Mesothelial cell of epicardium (in vitro differentiated cells): Measurements from ENCODE around the gene ZFP36L1. TPM values are rescaled to one million over a fixed set of nuclear protein-coding genes. Genes with fewer than 3 reads are reported as not detected.

ENCODE experiments used
- DNase-seq, 2 experiments: peaks; one replicate each; pipeline ENCODE4 v3.0.0; 2021; ENCODE audit warnings: low spot score in 2 of 2; ENCODE audit not compliant: unreplicated experiment in 2 of 2
- H3K27ac Mint-ChIP-seq: 2 replicates; pipeline ENCODE4 v1.8.0; 2021; ENCODE audit warnings: mixed read lengths
- H3K27me3 Mint-ChIP-seq: 2 replicates; pipeline ENCODE4 v1.8.0; 2021; ENCODE audit warnings: low read depth, mixed read lengths
- H3K36me3 Mint-ChIP-seq: 2 replicates; pipeline ENCODE4 v1.8.0; 2021; ENCODE audit warnings: mixed read lengths
- H3K4me1 Mint-ChIP-seq: 2 replicates; pipeline ENCODE4 v1.8.0; 2021; ENCODE audit warnings: mixed read lengths
- H3K4me3 Mint-ChIP-seq: 2 replicates; pipeline ENCODE4 v1.8.0; 2021; ENCODE audit warnings: mild to moderate bottlenecking, moderate library complexity, mixed read lengths
- H3K9me3 Mint-ChIP-seq: 2 replicates; pipeline ENCODE4 v1.8.0; 2021; ENCODE audit warnings: mixed read lengths
- total RNA-seq: library from RNA; stranded (reverse); gene quantifications from 3 replicates; pipeline ENCODE4 v1.2.1, GENCODE V29; 2021
- TF ChIP-seq, protein P1 (sequence below): fragments of 200-600 bp; sonication (generic); IDR thresholded peaks from one replicate; pipeline ENCODE4 v1.5.0; 2021; ENCODE audit warnings: antibody characterized with exemption; ENCODE audit not compliant: unreplicated experiment

ZFP36L1 gene
- total RNA-seq, 1 donor from 2014 or later: 377 TPM

DNA sequence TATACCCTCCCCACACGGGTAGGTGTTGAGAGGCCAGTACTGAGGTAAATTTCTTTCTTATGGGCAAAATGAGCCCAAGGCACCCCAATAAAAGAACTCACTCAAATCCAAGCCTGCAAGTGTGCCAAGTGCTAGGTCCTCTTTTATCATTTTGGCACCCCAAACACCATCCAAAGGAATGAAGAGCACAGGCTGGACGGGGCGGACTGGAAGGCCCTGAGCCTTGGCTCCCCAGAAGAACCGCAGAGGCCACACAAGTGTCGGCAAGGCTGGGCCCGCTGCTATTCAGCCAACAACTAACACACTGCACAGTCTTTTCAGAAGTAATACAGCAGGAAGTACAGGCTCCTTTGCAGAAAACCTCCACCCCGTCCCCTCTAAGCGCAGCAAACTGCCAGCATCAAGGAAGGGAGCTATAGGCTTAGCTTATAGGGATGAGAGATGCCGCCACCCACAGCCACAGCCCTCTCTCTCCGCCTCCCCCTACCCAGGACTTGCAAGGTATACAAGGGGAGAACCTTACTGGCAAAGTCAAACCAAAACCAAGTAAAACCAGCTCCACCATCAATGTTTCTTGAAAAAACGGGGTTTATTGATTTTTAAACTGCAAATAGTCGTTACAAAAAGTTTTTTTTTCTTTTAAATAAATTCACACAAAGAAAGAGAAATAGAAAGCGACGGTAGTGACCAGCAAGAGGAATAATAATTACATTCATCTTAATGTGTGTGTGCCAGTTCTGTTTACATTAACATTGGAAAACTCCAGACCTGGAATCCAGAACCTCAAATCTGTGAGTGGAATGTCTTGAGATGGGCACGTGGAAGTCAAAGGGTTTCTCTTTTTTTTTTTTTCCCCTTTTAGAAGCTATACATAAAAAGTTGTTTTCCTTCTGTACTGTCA, 5.5 kb downstream of the ZFP36L1 start:
- no peak for DNase-seq
- H3K36me3 Mint-ChIP-seq: peaks cover 46% of the 10 kb centered on the region
- peak overlapping the region; percentile 94 for H3K27ac Mint-ChIP-seq
- peaks cover 39% of the 10 kb centered on the region for H3K4me1 Mint-ChIP-seq
- no peaks in the 10 kb centered on the region for H3K9me3 Mint-ChIP-seq
- H3K4me3 Mint-ChIP-seq: peak overlapping the region; percentile 57
- TF ChIP-seq, protein P1, sequence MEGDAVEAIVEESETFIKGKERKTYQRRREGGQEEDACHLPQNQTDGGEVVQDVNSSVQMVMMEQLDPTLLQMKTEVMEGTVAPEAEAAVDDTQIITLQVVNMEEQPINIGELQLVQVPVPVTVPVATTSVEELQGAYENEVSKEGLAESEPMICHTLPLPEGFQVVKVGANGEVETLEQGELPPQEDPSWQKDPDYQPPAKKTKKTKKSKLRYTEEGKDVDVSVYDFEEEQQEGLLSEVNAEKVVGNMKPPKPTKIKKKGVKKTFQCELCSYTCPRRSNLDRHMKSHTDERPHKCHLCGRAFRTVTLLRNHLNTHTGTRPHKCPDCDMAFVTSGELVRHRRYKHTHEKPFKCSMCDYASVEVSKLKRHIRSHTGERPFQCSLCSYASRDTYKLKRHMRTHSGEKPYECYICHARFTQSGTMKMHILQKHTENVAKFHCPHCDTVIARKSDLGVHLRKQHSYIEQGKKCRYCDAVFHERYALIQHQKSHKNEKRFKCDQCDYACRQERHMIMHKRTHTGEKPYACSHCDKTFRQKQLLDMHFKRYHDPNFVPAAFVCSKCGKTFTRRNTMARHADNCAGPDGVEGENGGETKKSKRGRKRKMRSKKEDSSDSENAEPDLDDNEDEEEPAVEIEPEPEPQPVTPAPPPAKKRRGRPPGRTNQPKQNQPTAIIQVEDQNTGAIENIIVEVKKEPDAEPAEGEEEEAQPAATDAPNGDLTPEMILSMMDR: no peak
- H3K27me3 Mint-ChIP-seq: no peaks in the 10 kb centered on the region

DNA sequence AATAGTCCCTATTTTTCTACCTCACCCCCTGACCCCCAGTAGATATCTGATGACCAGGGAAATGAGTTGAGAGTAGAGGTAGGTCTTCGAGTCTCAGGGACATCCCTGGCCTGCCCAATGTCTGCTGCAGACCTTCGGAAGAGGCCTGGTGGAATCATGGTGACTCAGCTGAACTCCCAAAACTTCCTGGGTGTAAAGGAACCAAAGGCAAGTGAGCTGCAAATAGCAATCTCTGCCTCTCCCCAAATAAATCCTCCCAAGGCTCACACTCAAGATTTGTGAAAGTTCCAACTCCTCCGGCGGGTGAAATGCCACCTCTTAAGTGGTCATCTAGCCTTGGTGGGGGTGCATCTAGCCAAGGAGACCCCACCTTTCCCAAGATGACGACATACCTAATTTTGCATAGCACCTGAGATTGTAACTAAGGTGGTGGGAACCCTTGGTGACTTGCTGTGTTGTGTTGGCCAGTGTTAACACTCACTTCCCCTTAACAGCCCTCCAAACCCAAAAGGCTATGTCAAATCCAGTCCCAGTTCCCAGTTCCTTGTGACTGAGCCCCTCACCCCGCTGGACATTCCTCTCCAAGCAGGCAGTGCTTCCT, 6.3 kb downstream of the ZFP36L1 start:
- Mint-ChIP-seq H3K27ac (peak overlapping the region; percentile 94), H3K9me3 (no peaks in the 10 kb centered on the region), H3K4me3 (peak overlapping the region; percentile 57), H3K27me3 (no peaks in the 10 kb centered on the region), H3K36me3 (peaks cover 43% of the 10 kb centered on the region), H3K4me1 (peaks cover 43% of the 10 kb centered on the region)
- no peak for DNase-seq
- TF ChIP-seq, protein P1: no peak

DNA sequence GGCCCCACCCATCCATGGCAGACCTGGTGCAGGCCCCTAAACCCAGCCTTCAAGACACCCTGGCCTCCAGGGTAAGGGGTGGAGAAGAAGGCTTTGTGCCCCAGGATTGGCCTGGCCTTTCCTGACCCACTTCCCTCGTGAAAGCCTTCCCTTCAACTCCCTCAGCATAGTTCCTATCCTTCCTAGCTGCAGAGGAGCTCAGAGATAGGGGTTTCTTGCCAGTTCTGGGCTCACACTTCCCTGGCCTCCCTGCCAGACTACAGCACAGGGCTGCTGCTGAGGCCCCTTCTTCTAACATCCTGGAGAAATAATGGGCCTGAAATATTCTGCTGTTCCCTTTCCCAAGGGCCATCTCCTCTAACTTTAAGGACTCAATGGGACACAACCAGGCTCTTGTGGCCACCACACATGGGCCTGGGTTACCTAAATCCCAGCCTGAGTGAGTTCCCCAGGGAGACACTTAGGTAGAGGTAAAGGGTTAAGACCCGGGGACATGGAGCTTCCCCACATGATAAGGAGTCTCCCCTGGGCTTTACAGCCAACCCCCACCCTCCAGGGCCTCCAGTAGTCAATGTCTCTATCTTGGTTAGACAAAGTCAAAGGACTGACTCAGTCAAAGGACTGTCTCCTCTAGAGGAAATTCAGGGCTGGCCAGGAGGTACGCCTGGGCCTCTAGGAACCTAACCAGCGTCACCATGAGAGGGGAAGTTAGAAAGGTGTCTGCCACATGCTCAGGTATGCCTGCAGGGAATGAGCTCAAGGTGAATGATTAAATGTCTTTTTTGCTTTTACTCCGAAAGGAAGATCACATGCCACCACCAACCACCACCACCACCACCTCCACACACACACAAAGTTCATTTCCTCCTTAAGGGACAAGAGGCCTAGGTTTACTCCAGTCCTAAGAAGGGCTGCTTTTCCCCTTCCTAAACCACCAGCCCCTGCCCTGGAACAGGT, 7.1 kb downstream of the ZFP36L1 start:
- Mint-ChIP-seq H3K4me3 (no peak overlapping the region), H3K27me3 (no peaks in the 10 kb centered on the region), H3K4me1 (peaks cover 49% of the 10 kb centered on the region), H3K9me3 (no peaks in the 10 kb centered on the region), H3K36me3 (peaks cover 35% of the 10 kb centered on the region), H3K27ac (peak overlapping the region; percentile 94)
- TF ChIP-seq, protein P1: no peak
- DNase-seq: no peak

- TF ChIP-seq, protein P1: no peak
- no peak for DNase-seq
- peaks cover 28% of the 10 kb centered on the region for H3K36me3 Mint-ChIP-seq
- H3K27ac Mint-ChIP-seq: peak overlapping the region; percentile 94
- no peaks in the 10 kb centered on the region for H3K9me3 Mint-ChIP-seq
- peaks cover 57% of the 10 kb centered on the region for H3K4me1 Mint-ChIP-seq
- H3K27me3 Mint-ChIP-seq: no peaks in the 10 kb centered on the region
- no peak overlapping the region for H3K4me3 Mint-ChIP-seq
Observed at GRCh38 chr14:68784978-68785533, 7.8 kb downstream of the ZFP36L1 start.
